Mucosa of descending colon (tissue), 3 donors: Measurements from ENCODE around the gene ESCO1. TPM values are rescaled to one million over a fixed set of nuclear protein-coding genes. Genes with fewer than 3 reads are reported as not detected.

Experiments
- ATAC-seq: fragments of 200-7000 bp; cut with Tn5 transposase; one replicate; pipeline ENCODE4 v1.9.1; 2020; ENCODE audit warnings: mild to moderate bottlenecking, moderate library complexity
- DNase-seq, 3 donors: peaks; one replicate each; pipeline ENCODE4 v3.0.0-alpha.2; 2020
- H3K36me3 ChIP-seq: fragments of 200-600 bp; one replicate; pipeline ENCODE4 v1.8.0; 2021; ENCODE audit warnings: low read depth, mild to moderate bottlenecking
- H3K4me1 ChIP-seq: fragments of 200-600 bp; one replicate; pipeline ENCODE4 v1.8.0; 2021; ENCODE audit warnings: low read depth, mild to moderate bottlenecking
- H3K4me3 ChIP-seq: fragments of 200-600 bp; one replicate; pipeline ENCODE4 v1.8.0; 2021; ENCODE audit warnings: mild to moderate bottlenecking
- H3K9me3 ChIP-seq: fragments of 200-600 bp; one replicate; pipeline ENCODE4 v1.8.0; 2021; ENCODE audit warnings: mild to moderate bottlenecking
- intact Hi-C, 2 donors: fragments of 100-400 bp; cut with DNase I in 1 of 2; cut with micrococcal nuclease in 1 of 2; formaldehyde crosslinking; loops; one replicate each; pipeline versions ENCODE4 v1.11.0 to v1.11.1; 2022; cut with DNase I, micrococcal nuclease
- total RNA-seq, 3 donors: library from RNA; stranded (reverse); fragmentation: NEBNext Ultra II Directional in 2 of 3; extraction: Animal tissue kit (Norgen Biotek cat#: 25700) in 2 of 3; gene quantifications; one replicate each; pipeline versions ENCODE4 v1.2.1 to v1.2.4, GENCODE V29; 2021 to 2023
- TF ChIP-seq, protein P1 (sequence below): fragments of 200-600 bp; IDR thresholded peaks from one replicate; pipeline ENCODE4 v1.8.0; 2022; ENCODE audit warnings: antibody characterized with exemption, mild to moderate bottlenecking
- donor health status: DM: no; HTN: no; CAD: no; lungs with moderate emphysema.
- donor health status: DM: no; HTN: no; CAD: no.
- donor health status: DM: no; HTN: yes; CAD: no.

ESCO1 gene
- total RNA-seq, 3 donors from 2014 or later = 14.8 to 18.0 (median 15.8) TPM

DNA sequence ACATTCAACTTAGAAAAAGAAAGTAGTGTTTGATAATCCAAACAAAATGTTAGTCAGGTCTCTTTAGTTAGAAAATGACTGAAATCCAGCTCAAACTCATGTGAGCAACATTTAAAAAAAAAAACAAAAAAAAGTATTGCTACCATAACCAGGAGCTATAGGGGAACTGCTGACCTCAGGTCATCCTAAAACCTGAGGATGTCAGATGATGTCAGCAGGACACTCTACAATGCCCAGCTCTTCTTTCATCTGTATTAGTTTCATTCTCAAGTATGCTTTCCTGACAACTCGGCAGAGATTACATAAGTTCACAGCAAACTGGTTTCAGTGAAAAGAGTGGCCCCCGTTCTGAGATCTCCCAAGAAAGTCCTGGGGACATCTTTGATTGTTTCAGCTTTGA, 4.2 kb upstream of the ESCO1 start:
- H3K36me3 ChIP-seq = no peaks in the 10 kb centered on the region
- H3K4me3 ChIP-seq = no peak overlapping the region
- no peak for DNase-seq
- peaks cover 5% of the 10 kb centered on the region for H3K4me1 ChIP-seq
- no peak for ATAC-seq
- no peaks in the 10 kb centered on the region for H3K9me3 ChIP-seq
- TF ChIP-seq, protein P1, sequence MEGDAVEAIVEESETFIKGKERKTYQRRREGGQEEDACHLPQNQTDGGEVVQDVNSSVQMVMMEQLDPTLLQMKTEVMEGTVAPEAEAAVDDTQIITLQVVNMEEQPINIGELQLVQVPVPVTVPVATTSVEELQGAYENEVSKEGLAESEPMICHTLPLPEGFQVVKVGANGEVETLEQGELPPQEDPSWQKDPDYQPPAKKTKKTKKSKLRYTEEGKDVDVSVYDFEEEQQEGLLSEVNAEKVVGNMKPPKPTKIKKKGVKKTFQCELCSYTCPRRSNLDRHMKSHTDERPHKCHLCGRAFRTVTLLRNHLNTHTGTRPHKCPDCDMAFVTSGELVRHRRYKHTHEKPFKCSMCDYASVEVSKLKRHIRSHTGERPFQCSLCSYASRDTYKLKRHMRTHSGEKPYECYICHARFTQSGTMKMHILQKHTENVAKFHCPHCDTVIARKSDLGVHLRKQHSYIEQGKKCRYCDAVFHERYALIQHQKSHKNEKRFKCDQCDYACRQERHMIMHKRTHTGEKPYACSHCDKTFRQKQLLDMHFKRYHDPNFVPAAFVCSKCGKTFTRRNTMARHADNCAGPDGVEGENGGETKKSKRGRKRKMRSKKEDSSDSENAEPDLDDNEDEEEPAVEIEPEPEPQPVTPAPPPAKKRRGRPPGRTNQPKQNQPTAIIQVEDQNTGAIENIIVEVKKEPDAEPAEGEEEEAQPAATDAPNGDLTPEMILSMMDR = no peak
- intact Hi-C loops = no loop called here

DNA sequence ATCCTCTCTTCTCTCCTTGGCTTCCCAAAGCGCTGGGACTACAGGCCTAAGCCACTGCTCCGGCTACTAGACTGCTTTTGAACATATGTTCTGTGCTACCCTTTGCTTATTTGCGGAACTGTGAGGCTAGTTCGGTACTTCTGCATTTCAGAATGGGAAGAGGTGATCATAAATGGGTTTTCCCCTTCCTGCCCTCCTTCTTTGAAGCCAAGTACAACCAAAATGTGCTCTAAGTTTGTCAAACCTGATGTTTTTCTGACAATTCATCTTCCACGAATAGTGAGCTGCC, 1.7 kb upstream of the ESCO1 start:
- DNase-seq = no peak
- intact Hi-C loops = no loop called here
- no peaks in the 10 kb centered on the region for H3K9me3 ChIP-seq

DNA sequence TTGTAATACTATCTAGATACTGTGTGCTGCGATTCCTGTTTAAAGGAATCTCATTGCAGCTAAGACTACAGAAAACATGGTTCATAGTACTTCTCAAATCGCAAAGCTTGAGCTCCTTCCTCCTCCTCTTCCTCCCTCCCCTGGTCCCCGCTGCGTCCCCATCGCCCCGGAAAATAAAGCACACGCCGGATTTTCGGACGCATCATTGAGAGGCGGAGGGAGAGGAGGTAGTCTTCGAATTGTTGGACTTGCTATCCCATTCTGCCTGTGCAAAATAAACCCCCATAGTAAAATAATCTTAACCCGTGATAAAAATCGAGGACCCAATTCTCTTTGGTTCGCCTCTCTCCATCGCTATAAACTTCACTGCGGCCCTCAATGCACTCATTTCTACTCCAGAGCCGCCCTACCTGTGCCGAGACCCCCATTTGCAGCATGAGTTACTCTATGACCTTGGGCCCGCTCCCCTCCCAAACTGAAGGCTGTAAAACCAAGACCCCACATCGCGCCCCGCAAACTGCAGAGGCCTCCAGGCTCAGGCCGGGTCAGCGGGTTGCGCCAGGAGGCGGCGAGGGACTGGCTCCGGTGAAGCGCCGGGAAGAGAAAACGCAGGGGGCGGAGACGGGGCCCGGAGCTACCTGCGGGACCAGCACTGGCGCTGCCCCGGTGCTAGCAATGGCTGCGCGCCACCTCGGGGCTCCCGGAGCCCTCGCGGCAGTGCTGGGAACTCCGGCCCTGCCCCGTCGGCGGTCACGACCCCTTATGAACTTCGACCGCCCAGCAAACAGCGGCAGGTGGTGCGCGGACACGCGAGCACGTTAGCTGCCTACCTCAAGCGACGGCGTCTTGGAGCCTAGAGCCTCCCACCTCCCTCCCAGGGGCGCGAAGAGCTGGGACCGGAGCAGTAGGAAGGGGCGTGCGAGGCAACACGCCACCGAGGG, 649 bp downstream of the ESCO1 start:
- TF ChIP-seq, protein P1 = no peak
- peak; percentile 74 for ATAC-seq
- intact Hi-C loops = no loop called here

More for the DNA sequence above, 1.7 kb upstream of the ESCO1 start:
- ATAC-seq = no peak
- Histone ChIP-seq H3K4me3 (no peak overlapping the region), H3K36me3 (no peaks in the 10 kb centered on the region), H3K4me1 (peaks cover 18% of the 10 kb centered on the region)
- TF ChIP-seq, protein P1 = no peak

DNA sequence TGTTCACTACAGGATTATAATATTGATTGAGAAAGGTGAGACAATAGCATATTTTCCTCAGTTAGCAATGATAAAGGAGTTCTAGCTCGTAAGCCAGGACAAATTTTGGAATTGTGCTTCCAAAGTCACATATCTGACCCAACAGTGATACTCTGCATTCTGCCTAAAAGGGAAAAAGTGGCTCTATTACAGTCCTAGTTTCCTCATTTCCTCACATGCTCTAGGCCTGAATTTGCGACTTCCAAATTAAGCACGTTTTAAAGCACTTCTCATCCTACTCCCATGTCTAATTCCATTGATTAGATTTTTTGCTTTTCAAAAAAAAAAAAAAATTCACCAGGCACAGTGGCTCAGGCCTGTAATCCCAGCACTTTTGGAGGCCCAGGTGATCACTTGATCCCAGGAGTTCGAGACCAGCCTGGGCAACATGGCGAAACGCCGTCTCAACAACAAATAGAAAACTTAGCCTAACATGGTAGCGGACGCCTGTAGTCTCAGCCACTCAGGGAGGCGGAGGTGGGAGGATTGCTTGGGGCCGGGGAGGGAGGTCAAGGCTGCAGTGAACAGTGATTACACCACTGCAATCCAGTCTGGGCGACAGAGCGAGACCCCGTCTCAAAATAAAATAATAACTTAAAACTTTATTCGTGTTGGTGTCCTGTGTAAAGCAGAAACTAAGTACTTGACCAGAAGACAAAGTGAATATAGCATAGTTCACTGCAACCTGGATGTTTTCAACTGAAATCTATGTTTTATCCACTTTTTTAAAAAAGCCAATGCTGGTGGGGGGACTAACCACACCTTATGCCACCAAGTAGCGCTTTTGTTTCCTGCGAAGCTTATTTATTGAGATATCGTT, 1.5 kb downstream of the ESCO1 start:
- TF ChIP-seq, protein P1 = no peak
- no peaks in the 10 kb centered on the region for H3K9me3 ChIP-seq
- H3K4me1 ChIP-seq = peaks cover 18% of the 10 kb centered on the region
- ATAC-seq (no peak), DNase-seq (peak in 2 of 3 donors; percentile 18 to 37)
- intact Hi-C loops = no loop called here
- peak overlapping the region; percentile 84 for H3K4me3 ChIP-seq
- H3K36me3 ChIP-seq = no peaks in the 10 kb centered on the region

More for the DNA sequence above, 649 bp downstream of the ESCO1 start:
- H3K9me3 ChIP-seq = no peaks in the 10 kb centered on the region
- peak overlapping the region; percentile 84 for H3K4me3 ChIP-seq
- H3K4me1 ChIP-seq = peaks cover 18% of the 10 kb centered on the region
- peak; percentile 72 to 88 (median 85) for DNase-seq
- H3K36me3 ChIP-seq = no peaks in the 10 kb centered on the region

DNA sequence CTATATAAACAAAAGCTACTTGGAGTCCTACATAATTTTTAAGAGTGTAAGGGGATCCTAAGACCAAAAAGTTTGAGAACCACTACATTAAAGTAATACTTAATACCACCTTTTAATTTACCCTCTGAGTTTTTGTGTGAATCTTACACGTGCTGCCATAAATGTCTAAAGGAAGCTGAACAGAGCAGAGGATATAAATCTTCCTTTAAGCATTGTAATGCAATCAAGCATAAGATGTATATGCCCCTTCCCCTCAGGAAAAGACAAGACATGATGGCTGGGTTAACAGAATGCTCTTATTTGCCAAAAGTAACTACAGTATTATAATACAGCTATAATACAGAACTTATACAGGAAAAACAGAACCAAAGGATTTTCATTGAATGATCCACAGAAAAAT, 2.9 kb downstream of the ESCO1 start:
- Histone ChIP-seq H3K9me3 (no peaks in the 10 kb centered on the region), H3K4me3 (no peak overlapping the region), H3K4me1 (peaks cover 18% of the 10 kb centered on the region), H3K36me3 (no peaks in the 10 kb centered on the region)
- TF ChIP-seq, protein P1 = no peak
- ATAC-seq (no peak), DNase-seq (no peak)
- intact Hi-C loops = no loop called here
